SHP77 (cell line): ENCODE data around the gene NTRK2.
"Not testable (repeated sequence)": the region's sequence is repeated elsewhere in the genome, so short reads cannot be mapped to it uniquely, and the experiment has no call there.

ENCODE experiments used
- DNase-seq, 2 experiments: peaks; one replicate each; lab custom pipeline; 2025; lab: John Stamatoyannopoulos, UW

NTRK2 gene

GRCh38 chr9:84893419-84894128, 224.0 kb downstream of the NTRK2 start:
- DNase-seq: no peak

GRCh38 chr9:84894859-84895258, 225.3 kb downstream of the NTRK2 start:
- no peak for DNase-seq

- DNase-seq: no peak
These were observed 228.0 kb downstream of the NTRK2 start for GRCh38 chr9:84897362-84898094.

GRCh38 chr9:84898188-84898587, 228.7 kb downstream of the NTRK2 start:
- DNase-seq: no peak

- not testable (repeated sequence) for DNase-seq
These were observed 229.1 kb downstream of the NTRK2 start for GRCh38 chr9:84898618-84899017.

GRCh38 chr9:84899326-84899725, 229.8 kb downstream of the NTRK2 start:
- DNase-seq: no peak

GRCh38 chr9:84900421-84900820, 230.9 kb downstream of the NTRK2 start:
- no peak for DNase-seq

- DNase-seq: no peak
These were observed 234.4 kb downstream of the NTRK2 start for GRCh38 chr9:84903963-84904362.

- no peak for DNase-seq
These were observed 247.2 kb downstream of the NTRK2 start for GRCh38 chr9:84916769-84917168.

- DNase-seq: no peak
These were observed 248.0 kb downstream of the NTRK2 start for GRCh38 chr9:84917366-84918070.

GRCh38 chr9:84919440-84919839, 249.9 kb downstream of the NTRK2 start:
- no peak for DNase-seq

GRCh38 chr9:84921175-84921574, 251.6 kb downstream of the NTRK2 start:
- DNase-seq: no peak

GRCh38 chr9:84922051-84922450, 252.5 kb downstream of the NTRK2 start:
- no peak for DNase-seq

- DNase-seq: no peak
These were observed 254.7 kb downstream of the NTRK2 start for GRCh38 chr9:84924266-84924665.

GRCh38 chr9:84925225-84925872, 255.8 kb downstream of the NTRK2 start:
- DNase-seq: no peak

GRCh38 chr9:84926793-84927192, 257.3 kb downstream of the NTRK2 start:
- DNase-seq: no peak

- DNase-seq: no peak
These were observed 258.9 kb downstream of the NTRK2 start for GRCh38 chr9:84928419-84928818.

- no peak for DNase-seq
These were observed 259.5 kb downstream of the NTRK2 start for GRCh38 chr9:84929068-84929467.

- no peak for DNase-seq
These were observed 263.5 kb downstream of the NTRK2 start for GRCh38 chr9:84932915-84933527.

GRCh38 chr9:84935528-84936117, 266.1 kb downstream of the NTRK2 start:
- no peak for DNase-seq

- no peak for DNase-seq
These were observed 267.7 kb downstream of the NTRK2 start for GRCh38 chr9:84937180-84937579.

- DNase-seq: no peak
These were observed 268.1 kb downstream of the NTRK2 start for GRCh38 chr9:84937581-84937980.
